C1 segment of cervical spinal cord (tissue), 14 donors: ENCODE measurements around the gene RIC8A.

ENCODE experiments used
- DNase-seq, 14 donors: peaks; one replicate each; lab custom pipeline; 2025; lab: John Stamatoyannopoulos, UW

The RIC8A gene

GRCh38 chr11:241634-242033 lies 34.1 kb downstream of the RIC8A start:
- DNase-seq, result no peak

GRCh38 chr11:244376-244775 lies 36.9 kb downstream of the RIC8A start:
- DNase-seq, result no peak

GRCh38 chr11:249062-249461 lies 41.6 kb downstream of the RIC8A start:
- no peak for DNase-seq

- DNase-seq, result no peak
These were observed 42.8 kb downstream of the RIC8A start for GRCh38 chr11:250274-250673.

- peak in 6 of 14 donors; percentile 1 to 35 (median 21) for DNase-seq
These were observed 43.3 kb downstream of the RIC8A start for GRCh38 chr11:250740-251299.

- no peak for DNase-seq
These were observed 44.0 kb downstream of the RIC8A start for GRCh38 chr11:251550-251949.

GRCh38 chr11:252666-253065 lies 45.2 kb downstream of the RIC8A start:
- DNase-seq, result no peak

GRCh38 chr11:253160-253885 lies 45.8 kb downstream of the RIC8A start:
- DNase-seq, result no peak

- DNase-seq, result no peak
These were observed 46.4 kb downstream of the RIC8A start for GRCh38 chr11:253886-254270.

GRCh38 chr11:255176-255575 lies 47.7 kb downstream of the RIC8A start:
- no peak for DNase-seq

- no peak for DNase-seq
These were observed 48.3 kb downstream of the RIC8A start for GRCh38 chr11:255816-256215.

GRCh38 chr11:256952-257737 lies 49.6 kb downstream of the RIC8A start:
- DNase-seq, result no peak

- no peak for DNase-seq
These were observed 50.4 kb downstream of the RIC8A start for GRCh38 chr11:257766-258493.

GRCh38 chr11:259413-259812 lies 51.9 kb downstream of the RIC8A start:
- no peak for DNase-seq

GRCh38 chr11:261624-262023 lies 54.1 kb downstream of the RIC8A start:
- DNase-seq, result no peak
